Smooth muscle cell (in vitro differentiated cells): ENCODE results near the gene FAM114A1. TPM values are rescaled to one million over a fixed set of nuclear protein-coding genes. Genes with fewer than 3 reads are reported as not detected.

Source experiments
- DNase-seq: peaks from one replicate; lab custom pipeline; 2025; ENCODE audit not compliant: unreplicated experiment; lab: John Stamatoyannopoulos, UW
- H2AFZ ChIP-seq: fragments of 200-600 bp; sonication (generic); 2 replicates; pipeline ENCODE4 v1.6.0; 2016; ENCODE audit warnings: antibody characterized with exemption, low read depth, mild to moderate bottlenecking
- H3F3A ChIP-seq: fragments of 200-600 bp; sonication (generic); 2 replicates; pipeline ENCODE4 v1.6.0; 2017; ENCODE audit warnings: antibody characterized with exemption, low read depth
- H3K27ac ChIP-seq: fragments of 200-600 bp; sonication (generic); 2 replicates; pipeline ENCODE4 v1.5.1; 2016; ENCODE audit warnings: low read depth, mild to moderate bottlenecking
- H3K27me3 ChIP-seq: fragments of 200-600 bp; sonication (generic); 2 replicates; pipeline ENCODE4 v1.6.1; 2016; ENCODE audit warnings: low read depth, mild to moderate bottlenecking
- H3K36me3 ChIP-seq: fragments of 200-600 bp; sonication (generic); 2 replicates; pipeline ENCODE4 v1.5.1; 2016; ENCODE audit warnings: low read depth
- H3K4me1 ChIP-seq: fragments of 200-600 bp; sonication (generic); 2 replicates; pipeline ENCODE4 v1.5.1; 2016; ENCODE audit warnings: low read depth
- H3K4me2 ChIP-seq: fragments of 200-600 bp; sonication (generic); 2 replicates; pipeline ENCODE4 v1.6.0; 2016; ENCODE audit warnings: mild to moderate bottlenecking
- H3K4me3 ChIP-seq: fragments of 200-600 bp; sonication (generic); 2 replicates; pipeline ENCODE4 v1.5.1; 2016; ENCODE audit warnings: mild to moderate bottlenecking
- H3K79me2 ChIP-seq: fragments of 200-600 bp; sonication (generic); 2 replicates; pipeline ENCODE4 v1.6.0; 2016; ENCODE audit warnings: low read depth, mild to moderate bottlenecking
- H3K9ac ChIP-seq: fragments of 200-600 bp; sonication (generic); 2 replicates; pipeline ENCODE4 v1.6.0; 2016; ENCODE audit warnings: low read depth
- H3K9me3 ChIP-seq: fragments of 200-600 bp; sonication (generic); replicated peaks from 2 replicates; pipeline ENCODE4 v1.5.1; 2016; ENCODE audit warnings: low read depth
- H4K20me1 ChIP-seq: fragments of 200-600 bp; sonication (generic); 2 replicates; pipeline ENCODE4 v1.6.0; 2016; ENCODE audit warnings: low read depth
- WGBS: methylation state at CpG from one replicate; pipeline ENCODE4 v1.1.7; 2016; ENCODE audit warnings: low lambda C conversion rate; 5-methylcytosine and 5-hydroxymethylcytosine counted together
- polyA plus RNA-seq: library from polyadenylated mRNA; unstranded; fragments of >200 nt; fragmentation: Nextera tagmentation; extraction: Ambion mirVana; gene quantifications from 2 replicates; pipeline ENCODE4 v1.2.1, GENCODE V29; 2016
- total RNA-seq: library from RNA; depleted of rRNA; stranded (reverse); fragments of >200 nt; gene quantifications from 2 replicates; pipeline ENCODE4 v1.2.3, GENCODE V29; 2014
- TF ChIP-seq, protein P1 (sequence below): fragments of 200-600 bp; sonication (generic); IDR thresholded peaks from 2 replicates; pipeline ENCODE4 v1.5.1; 2017; ENCODE audit warnings: borderline replicate concordance, mild to moderate bottlenecking, antibody characterized with exemption; ENCODE audit not compliant: insufficient read depth, poor library complexity, severe bottlenecking

The FAM114A1 gene
- total and polyA plus RNA-seq, 2 experiments from 2014 or later = 213 to 226 TPM

GRCh38 chr4:38820329-38821061 is 47.1 kb upstream of the FAM114A1 start:
- Histone ChIP-seq H3K27me3 (no peaks in the 10 kb centered on the region), H3F3A (no peaks in the 10 kb centered on the region), H2AFZ (no peak overlapping the region), H3K4me1 (no peaks in the 10 kb centered on the region), H3K9me3 (no peaks in the 10 kb centered on the region), H3K36me3 (no peaks in the 10 kb centered on the region), H4K20me1 (no peaks in the 10 kb centered on the region), H3K79me2 (no peaks in the 10 kb centered on the region), H3K9ac (no peak overlapping the region), H3K4me3 (no peak overlapping the region), H3K27ac (peak overlapping the region; percentile 83), H3K4me2 (peak overlapping the region; percentile 42)
- DNase-seq = no peak
- TF ChIP-seq, protein P1, sequence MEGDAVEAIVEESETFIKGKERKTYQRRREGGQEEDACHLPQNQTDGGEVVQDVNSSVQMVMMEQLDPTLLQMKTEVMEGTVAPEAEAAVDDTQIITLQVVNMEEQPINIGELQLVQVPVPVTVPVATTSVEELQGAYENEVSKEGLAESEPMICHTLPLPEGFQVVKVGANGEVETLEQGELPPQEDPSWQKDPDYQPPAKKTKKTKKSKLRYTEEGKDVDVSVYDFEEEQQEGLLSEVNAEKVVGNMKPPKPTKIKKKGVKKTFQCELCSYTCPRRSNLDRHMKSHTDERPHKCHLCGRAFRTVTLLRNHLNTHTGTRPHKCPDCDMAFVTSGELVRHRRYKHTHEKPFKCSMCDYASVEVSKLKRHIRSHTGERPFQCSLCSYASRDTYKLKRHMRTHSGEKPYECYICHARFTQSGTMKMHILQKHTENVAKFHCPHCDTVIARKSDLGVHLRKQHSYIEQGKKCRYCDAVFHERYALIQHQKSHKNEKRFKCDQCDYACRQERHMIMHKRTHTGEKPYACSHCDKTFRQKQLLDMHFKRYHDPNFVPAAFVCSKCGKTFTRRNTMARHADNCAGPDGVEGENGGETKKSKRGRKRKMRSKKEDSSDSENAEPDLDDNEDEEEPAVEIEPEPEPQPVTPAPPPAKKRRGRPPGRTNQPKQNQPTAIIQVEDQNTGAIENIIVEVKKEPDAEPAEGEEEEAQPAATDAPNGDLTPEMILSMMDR = no peak
- 93% methylated on average over 4 of the region's 4 CpGs for WGBS

GRCh38 chr4:38821739-38822138 is 45.9 kb upstream of the FAM114A1 start:
- DNase-seq = no peak
- TF ChIP-seq, protein P1 = no peak
- H3K36me3 ChIP-seq = no peaks in the 10 kb centered on the region
- H3K27ac ChIP-seq = peak overlapping the region; percentile 63
- 72% methylated on average over 3 of the region's 3 CpGs for WGBS
- H3K27me3 ChIP-seq = no peaks in the 10 kb centered on the region
- no peak overlapping the region for H2AFZ ChIP-seq
- no peaks in the 10 kb centered on the region for H4K20me1 ChIP-seq
- no peaks in the 10 kb centered on the region for H3K79me2 ChIP-seq
- H3F3A ChIP-seq = no peaks in the 10 kb centered on the region
- no peak overlapping the region for H3K4me2 ChIP-seq
- H3K9me3 ChIP-seq = no peaks in the 10 kb centered on the region
- no peaks in the 10 kb centered on the region for H3K4me1 ChIP-seq
- no peak overlapping the region for H3K9ac ChIP-seq
- H3K4me3 ChIP-seq = no peak overlapping the region

GRCh38 chr4:38822748-38823303 is 44.8 kb upstream of the FAM114A1 start:
- 87% methylated on average over 5 of the region's 5 CpGs for WGBS
- Histone ChIP-seq H2AFZ (no peak overlapping the region), H3K79me2 (no peaks in the 10 kb centered on the region), H3K4me1 (no peaks in the 10 kb centered on the region), H3K4me3 (no peak overlapping the region), H3K36me3 (no peaks in the 10 kb centered on the region), H3F3A (no peaks in the 10 kb centered on the region), H3K9me3 (no peaks in the 10 kb centered on the region), H3K9ac (no peak overlapping the region), H4K20me1 (no peaks in the 10 kb centered on the region), H3K27me3 (no peaks in the 10 kb centered on the region), H3K4me2 (no peak overlapping the region), H3K27ac (no peak overlapping the region)
- DNase-seq = no peak
- TF ChIP-seq, protein P1 = no peak

- Histone ChIP-seq H3K27me3 (no peaks in the 10 kb centered on the region), H3K27ac (no peak overlapping the region), H3K9me3 (no peaks in the 10 kb centered on the region), H3F3A (no peaks in the 10 kb centered on the region), H4K20me1 (no peaks in the 10 kb centered on the region), H3K79me2 (no peaks in the 10 kb centered on the region), H3K36me3 (no peaks in the 10 kb centered on the region), H3K4me2 (no peak overlapping the region), H2AFZ (no peak overlapping the region), H3K9ac (no peak overlapping the region), H3K4me3 (no peak overlapping the region), H3K4me1 (no peaks in the 10 kb centered on the region)
- TF ChIP-seq, protein P1 = no peak
- DNase-seq = no peak
- 96% methylated on average over 27 of the region's 27 CpGs for WGBS
Observed at GRCh38 chr4:38823766-38824165, 43.8 kb upstream of the FAM114A1 start.
